Activated CD8-positive, alpha-beta memory T cell treated with anti-CD3 and anti-CD28 coated beads for 24 hours (primary cell): ENCODE results near the gene TSR2.
"Not testable (repeated sequence)": the region's sequence is repeated elsewhere in the genome, so short reads cannot be mapped to it uniquely, and the experiment has no call there.

Experiments
- DNase-seq: peaks from one replicate; pipeline ENCODE4 v3.0.0-alpha.2; 2020

The TSR2 gene

GRCh38 chrX:54473993-54474859 lies 34.0 kb downstream of the TSR2 start:
- no peak for DNase-seq

GRCh38 chrX:54479136-54480111 lies 39.2 kb downstream of the TSR2 start:
- DNase-seq = no peak

- DNase-seq = no peak
Observed at GRCh38 chrX:54482839-54483593, 42.8 kb downstream of the TSR2 start.

GRCh38 chrX:54483946-54484345 lies 43.7 kb downstream of the TSR2 start:
- no peak for DNase-seq

- no peak for DNase-seq
Observed at GRCh38 chrX:54484666-54485065, 44.5 kb downstream of the TSR2 start.

- DNase-seq = not testable (repeated sequence)
Observed at GRCh38 chrX:54489819-54490218, 49.6 kb downstream of the TSR2 start.

- no peak for DNase-seq
Observed at GRCh38 chrX:54492340-54492739, 52.1 kb downstream of the TSR2 start.

GRCh38 chrX:54494166-54494988 lies 54.2 kb downstream of the TSR2 start:
- no peak for DNase-seq
